IMR-90 (cell line): ENCODE results near the gene ADRA2B. TPM values are rescaled to one million over a fixed set of nuclear protein-coding genes. Genes with fewer than 3 reads are reported as not detected.

Source experiments
- ATAC-seq: fragments of 200-7000 bp; cut with Tn5 transposase; 2 replicates; pipeline ENCODE4 v1.9.1; 2020; ENCODE audit warnings: low read depth, mild to moderate bottlenecking, moderate library complexity
- BruUV-seq: library from RNA; stranded (reverse); fragments of 400-500 nt; replicated peaks from 2 replicates; lab custom pipeline; 2021; lab: Mats Ljungman, UMichigan
- CTCF ChIA-PET: fragments of 300-600 bp; formaldehyde crosslinking; extraction: SDS; loops from one replicate; lab custom pipeline; 2021; ENCODE audit warnings: antibody characterized with exemption; lab: Yijun Ruan, JAX
- POLR2A ChIA-PET: fragments of 300-600 bp; sonication (Branson Sonifier 250); formaldehyde crosslinking; loops from one replicate; lab custom pipeline; 2022; ENCODE audit warnings: antibody characterized with exemption; ENCODE audit not compliant: unreplicated experiment; lab: Charles Lee
- DNase-seq: peaks from one replicate; pipeline ENCODE4 v3.0.0; 2013
- H2AFZ ChIP-seq: replicated peaks from 2 replicates; pipeline ENCODE3; 2013; ENCODE audit warnings: low read length, mild to moderate bottlenecking; ENCODE audit not compliant: poor library complexity
- H2AK5ac ChIP-seq: 2 replicates; pipeline ENCODE4 v1.6.1; 2013; ENCODE audit warnings: low read depth, low read length, inconsistent platforms
- H2AK9ac ChIP-seq: replicated peaks from 2 replicates; pipeline ENCODE3; 2013; ENCODE audit warnings: mild to moderate bottlenecking, low read depth, low read length, moderate library complexity; ENCODE audit not compliant: poor library complexity
- H2BK120ac ChIP-seq: 2 replicates; pipeline ENCODE4 v1.6.1; 2013; ENCODE audit warnings: low read depth, low read length, inconsistent platforms
- H2BK15ac ChIP-seq: 3 replicates; pipeline ENCODE4 v1.6.1; 2013; ENCODE audit warnings: low read depth, low read length, inconsistent platforms
- H2BK20ac ChIP-seq: 2 replicates; pipeline ENCODE4 v1.6.1; 2013; ENCODE audit warnings: low read depth, mild to moderate bottlenecking, inconsistent platforms, low read length, moderate library complexity
- H2BK5ac ChIP-seq: 2 replicates; pipeline ENCODE4 v1.6.1; 2013; ENCODE audit warnings: mild to moderate bottlenecking, low read depth, low read length, inconsistent platforms; ENCODE audit not compliant: poor library complexity, severe bottlenecking
- H3K14ac ChIP-seq: replicated peaks from 2 replicates; pipeline ENCODE4 v1.6.1; 2013; ENCODE audit warnings: low read depth, low read length, inconsistent platforms
- H3K18ac ChIP-seq: 2 replicates; pipeline ENCODE4 v1.6.1; 2013; ENCODE audit warnings: low read depth, low read length, control low read depth
- H3K23ac ChIP-seq: 2 replicates; pipeline ENCODE4 v1.6.1; 2013; ENCODE audit warnings: low read depth, low read length, inconsistent platforms
- H3K27ac ChIP-seq: 2 replicates; pipeline ENCODE4 v1.5.1; 2013; ENCODE audit warnings: mild to moderate bottlenecking, control low read depth, low read length; ENCODE audit not compliant: insufficient read depth
- H3K27me3 ChIP-seq: 2 replicates; pipeline ENCODE4 v1.6.1; 2013; ENCODE audit warnings: low read length; ENCODE audit not compliant: control insufficient read depth, insufficient read depth
- H3K36me3 ChIP-seq: 2 replicates; pipeline ENCODE4 v1.6.1; 2013; ENCODE audit warnings: low read length, mixed read lengths; ENCODE audit not compliant: control insufficient read depth, insufficient read depth
- H3K4ac ChIP-seq: 2 replicates; pipeline ENCODE4 v1.6.1; 2013; ENCODE audit warnings: low read depth, low read length, inconsistent platforms
- H3K4me1 ChIP-seq: 2 replicates; pipeline ENCODE4 v1.6.1; 2013; ENCODE audit warnings: low read length, mixed read lengths; ENCODE audit not compliant: control insufficient read depth, insufficient read depth
- H3K4me2 ChIP-seq: 2 replicates; pipeline ENCODE4 v1.6.1; 2013; ENCODE audit warnings: low read depth, mild to moderate bottlenecking, control low read depth, low read length, moderate library complexity
- H3K4me3 ChIP-seq: 2 replicates; pipeline ENCODE4 v1.5.1; 2013; ENCODE audit warnings: low read depth, mild to moderate bottlenecking, control low read depth, low read length, moderate library complexity; ENCODE audit not compliant: insufficient read depth
- H3K56ac ChIP-seq: 2 replicates; pipeline ENCODE4 v1.6.1; 2013; ENCODE audit warnings: low read length, inconsistent platforms; ENCODE audit not compliant: insufficient read depth; ENCODE audit errors: extremely low read depth
- H3K79me1 ChIP-seq, 2 experiments: 2 replicates each; pipeline ENCODE4 v1.6.1; 2013; ENCODE audit warnings: low read length in 2 of 2, inconsistent platforms in 1 of 2, low read depth in 1 of 2
- H3K9ac ChIP-seq: 2 replicates; pipeline ENCODE4 v1.6.1; 2013; ENCODE audit warnings: low read depth, low read length, control low read depth
- H3K9me1 ChIP-seq: 2 replicates; pipeline ENCODE4 v1.6.1; 2013; ENCODE audit warnings: low read length, inconsistent platforms; ENCODE audit not compliant: insufficient read depth
- H3K9me3 ChIP-seq: 2 replicates; pipeline ENCODE4 v1.6.1; 2013; ENCODE audit warnings: low read length; ENCODE audit not compliant: control insufficient read depth, insufficient read depth
- H4K20me1 ChIP-seq: 2 replicates; pipeline ENCODE4 v1.6.1; 2013; ENCODE audit warnings: low read length, inconsistent platforms; ENCODE audit not compliant: insufficient read depth
- H4K5ac ChIP-seq: 2 replicates; pipeline ENCODE4 v1.6.1; 2013; ENCODE audit warnings: mild to moderate bottlenecking, low read depth, low read length, control low read depth
- H4K8ac ChIP-seq, 2 experiments: 2 replicates each; pipeline ENCODE4 v1.6.1; 2013; ENCODE audit warnings: low read depth in 2 of 2, low read length in 2 of 2, control low read depth in 1 of 2, inconsistent platforms in 1 of 2
- H4K91ac ChIP-seq: 2 replicates; pipeline ENCODE4 v1.6.1; 2013; ENCODE audit warnings: low read depth, low read length, inconsistent platforms; ENCODE audit not compliant: insufficient read depth
- BHLHE40 ChIP-seq: fragments of 150-350 bp; IDR thresholded peaks from 2 replicates; pipeline ENCODE4 v1.6.1; 2016; ENCODE audit warnings: mild to moderate bottlenecking, low read depth, low read length
- CEBPB ChIP-seq: IDR thresholded peaks from 2 replicates; pipeline ENCODE4 v1.6.1; 2012; ENCODE audit warnings: low read depth, low read length, improper control_type of control experiment
- MAFK ChIP-seq: IDR thresholded peaks from 2 replicates; pipeline ENCODE4 v1.6.1; 2012; ENCODE audit warnings: low read depth, low read length, improper control_type of control experiment
- NFE2L2 ChIP-seq: fragments of 150-350 bp; IDR thresholded peaks from 2 replicates; pipeline ENCODE4 v1.6.1; 2016; ENCODE audit warnings: low read depth, mild to moderate bottlenecking, low read length
- POLR2A ChIP-seq: IDR thresholded peaks from 2 replicates; pipeline ENCODE4 v1.6.1; 2012; ENCODE audit warnings: mild to moderate bottlenecking, low read depth, low read length
- RAD21 ChIP-seq: IDR thresholded peaks from 2 replicates; pipeline ENCODE4 v1.6.1; 2012; ENCODE audit warnings: low read length, improper control_type of control experiment
- WGBS, 2 experiments: methylation state at CpG; one replicate each; pipeline versions ENCODE4 v1.1.5 to v1.1.7; 2013; ENCODE audit warnings: missing lambda C conversion rate in 2 of 2; ENCODE audit not compliant: insufficient read length in 1 of 2; ENCODE audit errors: extremely low coverage in 2 of 2; 5-methylcytosine and 5-hydroxymethylcytosine counted together
- dilution Hi-C: fragments of 300-500 bp; cut with HindIII; formaldehyde crosslinking; loops from one replicate; pipeline ENCODE4 v1.14.3; 2018; ENCODE audit warnings: low sequenced_read_pairs; ENCODE audit not compliant: unreplicated experiment
- in situ Hi-C: fragments of 300-500 bp; cut with MboI; formaldehyde crosslinking; loops from 3 replicates; pipeline ENCODE4 v1.14.3; 2019; ENCODE audit warnings: low sequenced_read_pairs, inconsistent platforms, mixed read lengths
- intact Hi-C: fragments of 100-400 bp; cut with micrococcal nuclease; formaldehyde crosslinking; loops from 2 replicates; pipeline ENCODE4 v1.10.0; 2022
- polyA plus RNA-seq, 3 experiments: library from polyadenylated mRNA; depleted of rRNA; stranded (reverse); fragments of >200 nt; gene quantifications; 2 replicates each; pipeline ENCODE4 v1.2.3, GENCODE V29; 2012; ENCODE audit warnings: low replicate concordance in 1 of 3
- total RNA-seq: library from RNA; depleted of rRNA; stranded (reverse); fragments of >200 nt; gene quantifications from 2 replicates; pipeline ENCODE4 v1.2.3, GENCODE V29; 2012
- TF ChIP-seq, protein P1 (sequence below): conservative IDR thresholded peaks from 2 replicates; pipeline ENCODE4 v1.5.1; 2012; ENCODE audit warnings: mild to moderate bottlenecking, low read depth, low read length, improper control_type of control experiment
- TF ChIP-seq, protein P2 (sequence below): fragments of 150-350 bp; IDR thresholded peaks from 2 replicates; pipeline ENCODE4 v1.6.1; 2016; ENCODE audit warnings: low read depth, mild to moderate bottlenecking, low read length, moderate library complexity, borderline replicate concordance

Gene ADRA2B
- total and polyA plus RNA-seq, 2 of the 4 experiments (the other 2 are of a cell fraction), result not detected

DNA sequence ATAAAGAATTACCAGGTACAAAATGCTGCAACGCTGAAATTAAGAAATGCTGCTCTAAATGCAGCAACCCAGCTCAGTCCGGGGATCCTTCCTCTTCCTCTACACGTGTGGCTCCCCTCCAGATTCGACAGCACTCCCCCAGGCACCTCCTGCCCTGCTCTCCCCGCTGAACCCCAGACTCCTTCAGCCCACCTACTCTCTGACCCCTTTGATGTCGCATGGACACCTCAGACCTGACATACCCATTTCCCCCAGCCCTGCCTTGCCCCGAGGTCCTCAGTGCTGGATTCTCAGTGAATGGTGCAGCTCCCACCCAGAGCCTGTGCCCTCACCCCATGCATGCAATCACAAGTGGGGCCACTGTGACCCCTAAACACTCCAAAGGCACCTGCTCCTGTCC, 4.6 kb upstream of the ADRA2B start:
- intact Hi-C loops (no loop called here), in situ Hi-C loops (loop anchor here (25.0 kb wide), 1 partner anchor 109 kb away; no protein-coding TSS in a partner anchor), dilution Hi-C loops (no loop called here)
- no peak overlapping the region for H3K56ac ChIP-seq
- no peaks in the 10 kb centered on the region for H3K36me3 ChIP-seq
- no peak overlapping the region for H2BK15ac ChIP-seq
- BruUV-seq, result no TSS peak
- H3K79me1 ChIP-seq, result no peaks in the 10 kb centered on the region
- H3K27me3 ChIP-seq, result peaks cover 89% of the 10 kb centered on the region
- H3K18ac ChIP-seq, result no peak overlapping the region
- CTCF ChIA-PET, result no interaction called here
- no peaks in the 10 kb centered on the region; the same call in 1 of the 2 replicates for H3K9me3 ChIP-seq
- H3K9ac ChIP-seq, result no peak overlapping the region
- H3K27ac ChIP-seq, result no peak overlapping the region
- no peak for ATAC-seq
- TF ChIP-seq CEBPB (no peak), RAD21 (no peak), BHLHE40 (no peak), POLR2A (no peak), MAFK (no peak), NFE2L2 (no peak)
- TF ChIP-seq, protein P1, sequence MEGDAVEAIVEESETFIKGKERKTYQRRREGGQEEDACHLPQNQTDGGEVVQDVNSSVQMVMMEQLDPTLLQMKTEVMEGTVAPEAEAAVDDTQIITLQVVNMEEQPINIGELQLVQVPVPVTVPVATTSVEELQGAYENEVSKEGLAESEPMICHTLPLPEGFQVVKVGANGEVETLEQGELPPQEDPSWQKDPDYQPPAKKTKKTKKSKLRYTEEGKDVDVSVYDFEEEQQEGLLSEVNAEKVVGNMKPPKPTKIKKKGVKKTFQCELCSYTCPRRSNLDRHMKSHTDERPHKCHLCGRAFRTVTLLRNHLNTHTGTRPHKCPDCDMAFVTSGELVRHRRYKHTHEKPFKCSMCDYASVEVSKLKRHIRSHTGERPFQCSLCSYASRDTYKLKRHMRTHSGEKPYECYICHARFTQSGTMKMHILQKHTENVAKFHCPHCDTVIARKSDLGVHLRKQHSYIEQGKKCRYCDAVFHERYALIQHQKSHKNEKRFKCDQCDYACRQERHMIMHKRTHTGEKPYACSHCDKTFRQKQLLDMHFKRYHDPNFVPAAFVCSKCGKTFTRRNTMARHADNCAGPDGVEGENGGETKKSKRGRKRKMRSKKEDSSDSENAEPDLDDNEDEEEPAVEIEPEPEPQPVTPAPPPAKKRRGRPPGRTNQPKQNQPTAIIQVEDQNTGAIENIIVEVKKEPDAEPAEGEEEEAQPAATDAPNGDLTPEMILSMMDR, result no peak
- TF ChIP-seq, protein P2, sequence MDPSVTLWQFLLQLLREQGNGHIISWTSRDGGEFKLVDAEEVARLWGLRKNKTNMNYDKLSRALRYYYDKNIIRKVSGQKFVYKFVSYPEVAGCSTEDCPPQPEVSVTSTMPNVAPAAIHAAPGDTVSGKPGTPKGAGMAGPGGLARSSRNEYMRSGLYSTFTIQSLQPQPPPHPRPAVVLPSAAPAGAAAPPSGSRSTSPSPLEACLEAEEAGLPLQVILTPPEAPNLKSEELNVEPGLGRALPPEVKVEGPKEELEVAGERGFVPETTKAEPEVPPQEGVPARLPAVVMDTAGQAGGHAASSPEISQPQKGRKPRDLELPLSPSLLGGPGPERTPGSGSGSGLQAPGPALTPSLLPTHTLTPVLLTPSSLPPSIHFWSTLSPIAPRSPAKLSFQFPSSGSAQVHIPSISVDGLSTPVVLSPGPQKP, result no peak
- no peak overlapping the region for H2BK20ac ChIP-seq
- DNase-seq, result no peak
- no peak overlapping the region for H3K4me2 ChIP-seq
- H2AFZ ChIP-seq, result no peak overlapping the region
- H4K91ac ChIP-seq, result no peak overlapping the region
- no peak overlapping the region for H2AK5ac ChIP-seq
- no peak overlapping the region for H3K4me3 ChIP-seq
- no peak overlapping the region for H4K8ac ChIP-seq
- POLR2A ChIA-PET, result no interaction called here
- no peak overlapping the region for H2BK120ac ChIP-seq
- no peak overlapping the region for H3K14ac ChIP-seq
- no peak overlapping the region for H2AK9ac ChIP-seq
- no peak overlapping the region for H2BK5ac ChIP-seq
- WGBS, 2 experiments, result 44% methylated on average over 7 of the region's 7 CpGs; no CpG with 5 or more reads in 1 of the 2 experiments
- no peaks in the 10 kb centered on the region for H3K9me1 ChIP-seq
- H4K20me1 ChIP-seq, result 0 out of 2 replicates have a peak, but pooled peaks cover 4% of the 10 kb centered on the region
- no peak overlapping the region for H3K4ac ChIP-seq
- no peak overlapping the region for H3K23ac ChIP-seq
- no peak overlapping the region for H4K5ac ChIP-seq
- H3K4me1 ChIP-seq, result peaks cover 2% of the 10 kb centered on the region; the same call in 1 of the 2 replicates
